GM12878 (cell line): Measurements from ENCODE around the gene PYGO2. TPM values are rescaled to one million over a fixed set of nuclear protein-coding genes. Genes with fewer than 3 reads are reported as not detected.
A peak's percentile ranks its signal among the peaks of the same experiment; 100 is the strongest.

Experiments used
- ATAC-seq: fragments of 200-7000 bp; cut with Tn5 transposase; 3 replicates; pipeline ENCODE4 v1.9.1; 2020; ENCODE audit warnings: mild to moderate bottlenecking, moderate library complexity
- BruUV-seq: library from RNA; stranded (reverse); fragments of 400-500 nt; replicated peaks from 2 replicates; lab custom pipeline; 2021; lab: Mats Ljungman, UMichigan
- CTCF ChIA-PET: fragments of 300-600 bp; sonication (Branson Sonifier 250); formaldehyde crosslinking; extraction: SDS; loops from one replicate; lab custom pipeline; 2021; ENCODE audit warnings: inconsistent platforms; lab: Yijun Ruan, JAX
- POLR2A ChIA-PET: fragments of 350-600 bp; formaldehyde crosslinking; extraction: SDS; loops from one replicate; lab custom pipeline; 2021; ENCODE audit warnings: inconsistent platforms; lab: Charles Lee
- RAD21 ChIA-PET: fragments of 300-600 bp; sonication (Branson Sonifier 250); formaldehyde crosslinking; loops from one replicate; lab custom pipeline; 2023; ENCODE audit warnings: antibody characterized with exemption; ENCODE audit not compliant: unreplicated experiment; lab: Charles Lee
- SMC1A ChIA-PET: fragments of 300-600 bp; sonication (Branson Sonifier 250); formaldehyde crosslinking; loops from one replicate; lab custom pipeline; 2023; ENCODE audit not compliant: unreplicated experiment, uncharacterized antibody; lab: Charles Lee
- DNase-seq: peaks from one replicate; pipeline ENCODE4 v3.0.0-alpha.2; 2011; ENCODE audit warnings: low read depth, low spot score
- FAIRE-seq: peaks from 3 replicates; lab custom pipeline; 2011; peaks lifted over from hg19 to GRCh38; lab: Jason Lieb, UNC
- H2AFZ ChIP-seq: 2 replicates; pipeline ENCODE4 v1.6.0; 2011; ENCODE audit warnings: low read depth, low read length, control low read depth; ENCODE audit not compliant: control insufficient read depth
- H3K27ac ChIP-seq: 2 replicates; pipeline ENCODE4 v1.5.1; 2011; ENCODE audit warnings: control low read depth; ENCODE audit not compliant: control insufficient read depth, insufficient read depth
- H3K27me3 ChIP-seq, 2 experiments: replicated peaks in 1 of 2; 2 replicates each; pipeline versions ENCODE4 v1.6.0 to v1.6.1; 2011; ENCODE audit warnings: low read length in 1 of 2; ENCODE audit not compliant: control insufficient read depth in 2 of 2, insufficient read depth in 2 of 2
- H3K36me3 ChIP-seq, 2 experiments: 2 replicates each; pipeline ENCODE4 v1.5.1; 2011; ENCODE audit warnings: low read length in 1 of 2; ENCODE audit not compliant: control insufficient read depth in 2 of 2, insufficient read depth in 2 of 2
- H3K4me1 ChIP-seq: 2 replicates; pipeline ENCODE4 v1.6.1; 2011; ENCODE audit warnings: mild to moderate bottlenecking, low read length, moderate library complexity, mixed read lengths; ENCODE audit not compliant: control insufficient read depth, insufficient read depth
- H3K4me2 ChIP-seq: 2 replicates; pipeline ENCODE4 v1.6.0; 2011; ENCODE audit warnings: control low read depth; ENCODE audit not compliant: control insufficient read depth, insufficient read depth
- H3K4me3 ChIP-seq: fragments of 200-600 bp; sonication (generic); 2 replicates; pipeline ENCODE4 v1.5.1; 2016
- H3K79me2 ChIP-seq: 2 replicates; pipeline ENCODE4 v1.6.0; 2011; ENCODE audit warnings: low read length; ENCODE audit not compliant: control insufficient read depth, insufficient read depth
- H3K9ac ChIP-seq: 2 replicates; pipeline ENCODE4 v1.8.0; 2011; ENCODE audit warnings: low read length, control low read depth, mixed read lengths; ENCODE audit not compliant: control insufficient read depth, insufficient read depth
- H3K9me3 ChIP-seq: replicated peaks from 3 replicates; pipeline ENCODE4 v1.5.1; 2011; ENCODE audit warnings: mild to moderate bottlenecking, low read length; ENCODE audit not compliant: control insufficient read depth, insufficient read depth
- H4K20me1 ChIP-seq: 2 replicates; pipeline ENCODE4 v1.6.0; 2011; ENCODE audit not compliant: control insufficient read depth, insufficient read depth
- CBFB ChIP-seq: IDR thresholded peaks from 2 replicates; pipeline ENCODE4 v1.6.1; 2016; ENCODE audit warnings: antibody characterized with exemption, low read depth
- ELK1 ChIP-seq: IDR thresholded peaks from 2 replicates; pipeline ENCODE4 v1.6.1; 2012; ENCODE audit warnings: low read depth, low read length, improper control_type of control experiment
- MYB ChIP-seq: fragments of 150-350 bp; IDR thresholded peaks from 2 replicates; pipeline ENCODE4 v1.6.1; 2014; ENCODE audit warnings: mild to moderate bottlenecking, low read depth, low read length, borderline replicate concordance
- NFYA ChIP-seq: IDR thresholded peaks from 2 replicates; pipeline ENCODE4 v1.6.1; 2011; ENCODE audit warnings: low read depth, mild to moderate bottlenecking, low read length, improper control_type of control experiment, borderline replicate concordance
- WGBS: methylation state at CpG from one replicate; pipeline ENCODE4 v1.1.6; 2016; ENCODE audit warnings: low lambda C conversion rate; ENCODE audit not compliant: insufficient replicate concordance, insufficient coverage; ENCODE audit errors: missing lambda C conversion rate; 5-methylcytosine and 5-hydroxymethylcytosine counted together
- in situ Hi-C: fragments of 300-500 bp; cut with MboI; formaldehyde crosslinking; loops from 9 replicates; pipeline ENCODE4 v1.14.3; 2018; ENCODE audit warnings: mixed read lengths
- intact Hi-C: fragments of 100-400 bp; cut with micrococcal nuclease; formaldehyde crosslinking; loops from one replicate; pipeline ENCODE4 v1.14.2; 2022; ENCODE audit not compliant: unreplicated experiment
- polyA plus RNA-seq, 11 experiments: library from polyadenylated mRNA; depleted of rRNA in 4 of 11; unstranded in 6 of 11; stranded (reverse) in 5 of 11; fragments of >200 nt; fragmentation: Nextera tagmentation in 4 of 11; fragmentation: Illumina TruSeq in 1 of 11; extraction: Ambion mirVana in 4 of 11; extraction: Trizol in 1 of 11; gene quantifications; 1 replicate in 1 of 11; 2 replicates in 10 of 11; pipeline versions ENCODE4 v1.2.1 to v1.2.3, GENCODE V29; 2011 to 2016; ENCODE audit warnings: inconsistent platforms in 2 of 11, missing spikeins in 2 of 11, low read depth in 1 of 11
- total RNA-seq, 4 experiments: library from RNA; depleted of rRNA in 3 of 4; stranded (reverse); fragments of >200 nt in 3 of 4; fragmentation: Illumina TruSeq in 1 of 4; extraction: Trizol in 1 of 4; gene quantifications; 2 replicates each; pipeline versions ENCODE4 v1.2.1 to v1.2.3, GENCODE V29; 2013 to 2021
- TF ChIP-seq, protein P1 (sequence below): fragments of 450-650 bp; IDR thresholded peaks from 2 replicates; pipeline ENCODE4 v1.6.1; 2016; ENCODE audit warnings: mild to moderate bottlenecking
- TF ChIP-seq, protein P2 (sequence below): fragments of 450-650 bp; IDR thresholded peaks from 2 replicates; pipeline ENCODE4 v1.6.1; 2017; ENCODE audit warnings: mild to moderate bottlenecking, moderate library complexity

The PYGO2 gene
- total and polyA plus RNA-seq, 10 of the 15 experiments (the other 5 are each of a cell fraction or from before 2014, with no cell fraction given), result 8.1 to 33.8 (median 23.5) TPM

- FAIRE-seq (no peak), ATAC-seq (no peak), DNase-seq (no peak)
- WGBS, result over 99% methylated on average over 10 of the region's 10 CpGs
- POLR2A ChIA-PET, result interaction anchor here (0.7 to 9.8 kb wide), 16 partner anchors 8 to 343 kb away, joined by 3 to 140 read pairs (median 4); partner anchors contain the start of genes CLK2, FLAD1, PBXIP1 and PMVK
- H3K4me1 ChIP-seq, result peaks cover 23% of the 10 kb centered on the region
- in situ Hi-C loops, result no loop called here
- peak overlapping the region; percentile 63; the same call in 1 of the 2 replicates for H3K4me3 ChIP-seq
- peaks cover 58% of the 10 kb centered on the region for H3K79me2 ChIP-seq
- RAD21 ChIA-PET, result interaction anchor here (0.9 to 2.8 kb wide), 9 partner anchors 10 to 114 kb away, joined by 3 to 20 read pairs (median 4); partner anchors contain the start of genes FLAD1, PBXIP1, PMVK and PYGO2
- H3K4me2 ChIP-seq, result peak overlapping the region; percentile 74
- SMC1A ChIA-PET, result interaction anchor here (1.3 to 3.2 kb wide), 7 partner anchors 10 to 412 kb away, joined by 3 to 21 read pairs (median 6); partner anchors contain the start of genes FLAD1, KCNN3, PBXIP1 and PYGO2
- CTCF ChIA-PET, result interaction anchor here (0.6 to 20.6 kb wide), 11 partner anchors 10 to 103 kb away, joined by 3 to 226 read pairs (median 4); partner anchors contain the start of genes ADAM15, LENEP, PBXIP1 and PMVK
- TF ChIP-seq MYB, result no peak
- TF ChIP-seq CBFB, result no peak
- no peak for TF ChIP-seq ELK1
- TF ChIP-seq, protein P1, sequence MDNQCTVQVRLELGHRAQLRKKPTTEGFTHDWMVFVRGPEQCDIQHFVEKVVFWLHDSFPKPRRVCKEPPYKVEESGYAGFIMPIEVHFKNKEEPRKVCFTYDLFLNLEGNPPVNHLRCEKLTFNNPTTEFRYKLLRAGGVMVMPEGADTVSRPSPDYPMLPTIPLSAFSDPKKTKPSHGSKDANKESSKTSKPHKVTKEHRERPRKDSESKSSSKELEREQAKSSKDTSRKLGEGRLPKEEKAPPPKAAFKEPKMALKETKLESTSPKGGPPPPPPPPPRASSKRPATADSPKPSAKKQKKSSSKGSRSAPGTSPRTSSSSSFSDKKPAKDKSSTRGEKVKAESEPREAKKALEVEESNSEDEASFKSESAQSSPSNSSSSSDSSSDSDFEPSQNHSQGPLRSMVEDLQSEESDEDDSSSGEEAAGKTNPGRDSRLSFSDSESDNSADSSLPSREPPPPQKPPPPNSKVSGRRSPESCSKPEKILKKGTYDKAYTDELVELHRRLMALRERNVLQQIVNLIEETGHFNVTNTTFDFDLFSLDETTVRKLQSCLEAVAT, result 0 out of 2 replicates have a peak, but pooled peaks have one; percentile 26
- TF ChIP-seq, protein P2, sequence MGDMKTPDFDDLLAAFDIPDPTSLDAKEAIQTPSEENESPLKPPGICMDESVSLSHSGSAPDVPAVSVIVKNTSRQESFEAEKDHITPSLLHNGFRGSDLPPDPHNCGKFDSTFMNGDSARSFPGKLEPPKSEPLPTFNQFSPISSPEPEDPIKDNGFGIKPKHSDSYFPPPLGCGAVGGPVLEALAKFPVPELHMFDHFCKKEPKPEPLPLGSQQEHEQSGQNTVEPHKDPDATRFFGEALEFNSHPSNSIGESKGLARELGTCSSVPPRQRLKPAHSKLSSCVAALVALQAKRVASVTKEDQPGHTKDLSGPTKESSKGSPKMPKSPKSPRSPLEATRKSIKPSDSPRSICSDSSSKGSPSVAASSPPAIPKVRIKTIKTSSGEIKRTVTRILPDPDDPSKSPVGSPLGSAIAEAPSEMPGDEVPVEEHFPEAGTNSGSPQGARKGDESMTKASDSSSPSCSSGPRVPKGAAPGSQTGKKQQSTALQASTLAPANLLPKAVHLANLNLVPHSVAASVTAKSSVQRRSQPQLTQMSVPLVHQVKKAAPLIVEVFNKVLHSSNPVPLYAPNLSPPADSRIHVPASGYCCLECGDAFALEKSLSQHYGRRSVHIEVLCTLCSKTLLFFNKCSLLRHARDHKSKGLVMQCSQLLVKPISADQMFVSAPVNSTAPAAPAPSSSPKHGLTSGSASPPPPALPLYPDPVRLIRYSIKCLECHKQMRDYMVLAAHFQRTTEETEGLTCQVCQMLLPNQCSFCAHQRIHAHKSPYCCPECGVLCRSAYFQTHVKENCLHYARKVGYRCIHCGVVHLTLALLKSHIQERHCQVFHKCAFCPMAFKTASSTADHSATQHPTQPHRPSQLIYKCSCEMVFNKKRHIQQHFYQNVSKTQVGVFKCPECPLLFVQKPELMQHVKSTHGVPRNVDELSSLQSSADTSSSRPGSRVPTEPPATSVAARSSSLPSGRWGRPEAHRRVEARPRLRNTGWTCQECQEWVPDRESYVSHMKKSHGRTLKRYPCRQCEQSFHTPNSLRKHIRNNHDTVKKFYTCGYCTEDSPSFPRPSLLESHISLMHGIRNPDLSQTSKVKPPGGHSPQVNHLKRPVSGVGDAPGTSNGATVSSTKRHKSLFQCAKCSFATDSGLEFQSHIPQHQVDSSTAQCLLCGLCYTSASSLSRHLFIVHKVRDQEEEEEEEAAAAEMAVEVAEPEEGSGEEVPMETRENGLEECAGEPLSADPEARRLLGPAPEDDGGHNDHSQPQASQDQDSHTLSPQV, result no peak
- TF ChIP-seq NFYA, result no peak
- no peak overlapping the region for H2AFZ ChIP-seq
- H3K9me3 ChIP-seq, result no peaks in the 10 kb centered on the region
- H3K27ac ChIP-seq, result peak overlapping the region; percentile 65
- BruUV-seq, result no TSS peak
- no peaks in the 10 kb centered on the region for H3K27me3 ChIP-seq
- no peaks in the 10 kb centered on the region for H4K20me1 ChIP-seq
- intact Hi-C loops, result loop anchor here (5.0 kb wide), 1 partner anchor 91 kb away; the partner anchor contains the start of gene EFNA4
- peak overlapping the region; percentile 52 for H3K9ac ChIP-seq
- H3K36me3 ChIP-seq, result peaks cover 4 to 8% of the 10 kb centered on the region in 2 experiments; a peak in 3 of 4 replicates
These were observed 9.9 kb upstream of the PYGO2 start for GRCh38 chr1:154971341-154971998.
